IMR-90 (cell line): ENCODE data around the gene SNRPA1. TPM values are rescaled to one million over a fixed set of nuclear protein-coding genes. Genes with fewer than 3 reads are reported as not detected.

Experiments
- ATAC-seq: fragments of 200-7000 bp; cut with Tn5 transposase; 2 replicates; pipeline ENCODE4 v1.9.1; 2020; ENCODE audit warnings: low read depth, mild to moderate bottlenecking, moderate library complexity
- BruUV-seq: library from RNA; stranded (reverse); fragments of 400-500 nt; replicated peaks from 2 replicates; lab custom pipeline; 2021; lab: Mats Ljungman, UMichigan
- CTCF ChIA-PET: fragments of 300-600 bp; formaldehyde crosslinking; extraction: SDS; loops from one replicate; lab custom pipeline; 2021; ENCODE audit warnings: antibody characterized with exemption; lab: Yijun Ruan, JAX
- POLR2A ChIA-PET: fragments of 300-600 bp; sonication (Branson Sonifier 250); formaldehyde crosslinking; loops from one replicate; lab custom pipeline; 2022; ENCODE audit warnings: antibody characterized with exemption; ENCODE audit not compliant: unreplicated experiment; lab: Charles Lee
- DNase-seq: peaks from one replicate; pipeline ENCODE4 v3.0.0; 2013
- H2AFZ ChIP-seq: replicated peaks from 2 replicates; pipeline ENCODE3; 2013; ENCODE audit warnings: low read length, mild to moderate bottlenecking; ENCODE audit not compliant: poor library complexity
- H2AK5ac ChIP-seq: 2 replicates; pipeline ENCODE4 v1.6.1; 2013; ENCODE audit warnings: low read depth, low read length, inconsistent platforms
- H2AK9ac ChIP-seq: replicated peaks from 2 replicates; pipeline ENCODE3; 2013; ENCODE audit warnings: mild to moderate bottlenecking, low read depth, low read length, moderate library complexity; ENCODE audit not compliant: poor library complexity
- H2BK120ac ChIP-seq: 2 replicates; pipeline ENCODE4 v1.6.1; 2013; ENCODE audit warnings: low read depth, low read length, inconsistent platforms
- H2BK15ac ChIP-seq: 3 replicates; pipeline ENCODE4 v1.6.1; 2013; ENCODE audit warnings: low read depth, low read length, inconsistent platforms
- H2BK20ac ChIP-seq: 2 replicates; pipeline ENCODE4 v1.6.1; 2013; ENCODE audit warnings: low read depth, mild to moderate bottlenecking, inconsistent platforms, low read length, moderate library complexity
- H2BK5ac ChIP-seq: 2 replicates; pipeline ENCODE4 v1.6.1; 2013; ENCODE audit warnings: mild to moderate bottlenecking, low read depth, low read length, inconsistent platforms; ENCODE audit not compliant: poor library complexity, severe bottlenecking
- H3K14ac ChIP-seq: replicated peaks from 2 replicates; pipeline ENCODE4 v1.6.1; 2013; ENCODE audit warnings: low read depth, low read length, inconsistent platforms
- H3K18ac ChIP-seq: 2 replicates; pipeline ENCODE4 v1.6.1; 2013; ENCODE audit warnings: low read depth, low read length, control low read depth
- H3K23ac ChIP-seq: 2 replicates; pipeline ENCODE4 v1.6.1; 2013; ENCODE audit warnings: low read depth, low read length, inconsistent platforms
- H3K27ac ChIP-seq: 2 replicates; pipeline ENCODE4 v1.5.1; 2013; ENCODE audit warnings: mild to moderate bottlenecking, control low read depth, low read length; ENCODE audit not compliant: insufficient read depth
- H3K27me3 ChIP-seq: 2 replicates; pipeline ENCODE4 v1.6.1; 2013; ENCODE audit warnings: low read length; ENCODE audit not compliant: control insufficient read depth, insufficient read depth
- H3K36me3 ChIP-seq: 2 replicates; pipeline ENCODE4 v1.6.1; 2013; ENCODE audit warnings: low read length, mixed read lengths; ENCODE audit not compliant: control insufficient read depth, insufficient read depth
- H3K4ac ChIP-seq: 2 replicates; pipeline ENCODE4 v1.6.1; 2013; ENCODE audit warnings: low read depth, low read length, inconsistent platforms
- H3K4me1 ChIP-seq: 2 replicates; pipeline ENCODE4 v1.6.1; 2013; ENCODE audit warnings: low read length, mixed read lengths; ENCODE audit not compliant: control insufficient read depth, insufficient read depth
- H3K4me2 ChIP-seq: 2 replicates; pipeline ENCODE4 v1.6.1; 2013; ENCODE audit warnings: low read depth, mild to moderate bottlenecking, control low read depth, low read length, moderate library complexity
- H3K4me3 ChIP-seq: 2 replicates; pipeline ENCODE4 v1.5.1; 2013; ENCODE audit warnings: low read depth, mild to moderate bottlenecking, control low read depth, low read length, moderate library complexity; ENCODE audit not compliant: insufficient read depth
- H3K56ac ChIP-seq: 2 replicates; pipeline ENCODE4 v1.6.1; 2013; ENCODE audit warnings: low read length, inconsistent platforms; ENCODE audit not compliant: insufficient read depth; ENCODE audit errors: extremely low read depth
- H3K79me1 ChIP-seq, 2 experiments: 2 replicates each; pipeline ENCODE4 v1.6.1; 2013; ENCODE audit warnings: low read length in 2 of 2, inconsistent platforms in 1 of 2, low read depth in 1 of 2
- H3K9ac ChIP-seq: 2 replicates; pipeline ENCODE4 v1.6.1; 2013; ENCODE audit warnings: low read depth, low read length, control low read depth
- H3K9me1 ChIP-seq: 2 replicates; pipeline ENCODE4 v1.6.1; 2013; ENCODE audit warnings: low read length, inconsistent platforms; ENCODE audit not compliant: insufficient read depth
- H3K9me3 ChIP-seq: 2 replicates; pipeline ENCODE4 v1.6.1; 2013; ENCODE audit warnings: low read length; ENCODE audit not compliant: control insufficient read depth, insufficient read depth
- H4K20me1 ChIP-seq: 2 replicates; pipeline ENCODE4 v1.6.1; 2013; ENCODE audit warnings: low read length, inconsistent platforms; ENCODE audit not compliant: insufficient read depth
- H4K5ac ChIP-seq: 2 replicates; pipeline ENCODE4 v1.6.1; 2013; ENCODE audit warnings: mild to moderate bottlenecking, low read depth, low read length, control low read depth
- H4K8ac ChIP-seq, 2 experiments: 2 replicates each; pipeline ENCODE4 v1.6.1; 2013; ENCODE audit warnings: low read depth in 2 of 2, low read length in 2 of 2, control low read depth in 1 of 2, inconsistent platforms in 1 of 2
- H4K91ac ChIP-seq: 2 replicates; pipeline ENCODE4 v1.6.1; 2013; ENCODE audit warnings: low read depth, low read length, inconsistent platforms; ENCODE audit not compliant: insufficient read depth
- BHLHE40 ChIP-seq: fragments of 150-350 bp; IDR thresholded peaks from 2 replicates; pipeline ENCODE4 v1.6.1; 2016; ENCODE audit warnings: mild to moderate bottlenecking, low read depth, low read length
- CHD1 ChIP-seq: IDR thresholded peaks from 2 replicates; pipeline ENCODE4 v1.6.1; 2012; ENCODE audit warnings: low read depth, low read length, improper control_type of control experiment
- ELK1 ChIP-seq: fragments of 150-350 bp; IDR thresholded peaks from 2 replicates; pipeline ENCODE4 v1.6.1; 2016; ENCODE audit warnings: low read depth, mild to moderate bottlenecking, low read length, moderate library complexity, borderline replicate concordance
- FOS ChIP-seq: fragments of 150-350 bp; IDR thresholded peaks from 2 replicates; pipeline ENCODE4 v1.6.1; 2016; ENCODE audit warnings: low read depth, low read length
- MAFK ChIP-seq: IDR thresholded peaks from 2 replicates; pipeline ENCODE4 v1.6.1; 2012; ENCODE audit warnings: low read depth, low read length, improper control_type of control experiment
- RAD21 ChIP-seq: IDR thresholded peaks from 2 replicates; pipeline ENCODE4 v1.6.1; 2012; ENCODE audit warnings: low read length, improper control_type of control experiment
- RFX5 ChIP-seq: IDR thresholded peaks from 2 replicates; pipeline ENCODE4 v1.8.0; 2012; ENCODE audit warnings: low read depth, mild to moderate bottlenecking, low read length, moderate library complexity
- WGBS, 2 experiments: methylation state at CpG; one replicate each; pipeline versions ENCODE4 v1.1.5 to v1.1.7; 2013; ENCODE audit warnings: missing lambda C conversion rate in 2 of 2; ENCODE audit not compliant: insufficient read length in 1 of 2; ENCODE audit errors: extremely low coverage in 2 of 2; 5-methylcytosine and 5-hydroxymethylcytosine counted together
- dilution Hi-C: fragments of 300-500 bp; cut with HindIII; formaldehyde crosslinking; loops from one replicate; pipeline ENCODE4 v1.14.3; 2018; ENCODE audit warnings: low sequenced_read_pairs; ENCODE audit not compliant: unreplicated experiment
- in situ Hi-C: fragments of 300-500 bp; cut with MboI; formaldehyde crosslinking; loops from 3 replicates; pipeline ENCODE4 v1.14.3; 2019; ENCODE audit warnings: low sequenced_read_pairs, inconsistent platforms, mixed read lengths
- intact Hi-C: fragments of 100-400 bp; cut with micrococcal nuclease; formaldehyde crosslinking; loops from 2 replicates; pipeline ENCODE4 v1.10.0; 2022
- polyA plus RNA-seq, 3 experiments: library from polyadenylated mRNA; depleted of rRNA; stranded (reverse); fragments of >200 nt; gene quantifications; 2 replicates each; pipeline ENCODE4 v1.2.3, GENCODE V29; 2012; ENCODE audit warnings: low replicate concordance in 1 of 3
- total RNA-seq: library from RNA; depleted of rRNA; stranded (reverse); fragments of >200 nt; gene quantifications from 2 replicates; pipeline ENCODE4 v1.2.3, GENCODE V29; 2012

SNRPA1 gene
- total and polyA plus RNA-seq, 2 of the 4 experiments (the other 2 are of a cell fraction), result 37.1 to 79.9 TPM

GRCh38 chr15:101332061-101332467 lies 37.0 kb upstream of the SNRPA1 start:
- in situ Hi-C loops (no loop called here), dilution Hi-C loops (no loop called here), intact Hi-C loops (no loop called here)
- Histone ChIP-seq H4K20me1 (no peaks in the 10 kb centered on the region), H3K4me3 (no peak overlapping the region), H2AK9ac (no peak overlapping the region), H4K5ac (no peak overlapping the region), H3K4me1 (no peaks in the 10 kb centered on the region), H3K9me3 (peaks cover 2% of the 10 kb centered on the region; the same call in 1 of the 2 replicates), H3K4ac (no peak overlapping the region), H2AK5ac (no peak overlapping the region), H2AFZ (no peak overlapping the region), H4K91ac (no peak overlapping the region), H3K9ac (no peak overlapping the region), H3K27me3 (peaks cover 14% of the 10 kb centered on the region), H4K8ac (no peak overlapping the region), H3K9me1 (no peaks in the 10 kb centered on the region), H3K18ac (no peak overlapping the region), H3K79me1 (no peaks in the 10 kb centered on the region), H2BK5ac (no peak overlapping the region), H3K27ac (no peak overlapping the region), H2BK20ac (no peak overlapping the region), H3K23ac (no peak overlapping the region), H3K4me2 (no peak overlapping the region), H2BK120ac (no peak overlapping the region), H3K36me3 (no peaks in the 10 kb centered on the region), H3K14ac (no peak overlapping the region), H2BK15ac (no peak overlapping the region), H3K56ac (no peak overlapping the region)
- POLR2A ChIA-PET, result no interaction called here
- CTCF ChIA-PET, result no interaction called here
- DNase-seq (no peak), ATAC-seq (no peak)
- TF ChIP-seq FOS (no peak), BHLHE40 (no peak), RFX5 (no peak), RAD21 (no peak), CHD1 (no peak), MAFK (no peak), ELK1 (no peak)
- no TSS peak for BruUV-seq
- WGBS, 2 experiments, result 42% methylated on average over 4 of the region's 7 CpGs; no CpG with 5 or more reads in 1 of the 2 experiments
